Neural progenitor cell (in vitro differentiated cells): ENCODE measurements around the gene PARP8. TPM values are rescaled to one million over a fixed set of nuclear protein-coding genes. Genes with fewer than 3 reads are reported as not detected.
"Not testable (repeated sequence)": the region's sequence is repeated elsewhere in the genome, so short reads cannot be mapped to it uniquely, and the experiment has no call there.

ENCODE experiments used
- DNase-seq: peaks from one replicate; pipeline ENCODE4 v3.0.0-alpha.2; 2016; ENCODE audit warnings: low spot score
- H2AFZ ChIP-seq: fragments of 200-600 bp; sonication (generic); replicated peaks from 2 replicates; pipeline ENCODE4 v1.6.1; 2016; ENCODE audit warnings: antibody characterized with exemption
- H3F3A ChIP-seq: fragments of 200-600 bp; sonication (generic); 2 replicates; pipeline ENCODE4 v1.6.1; 2016; ENCODE audit warnings: antibody characterized with exemption, low read depth
- H3K27ac ChIP-seq: fragments of 200-600 bp; sonication (generic); 2 replicates; pipeline ENCODE4 v1.5.1; 2016; ENCODE audit warnings: mild to moderate bottlenecking
- H3K27me3 ChIP-seq: fragments of 200-600 bp; sonication (generic); 2 replicates; pipeline ENCODE4 v1.6.1; 2016; ENCODE audit warnings: mild to moderate bottlenecking, moderate library complexity
- H3K36me3 ChIP-seq: fragments of 200-600 bp; sonication (generic); 2 replicates; pipeline ENCODE4 v1.5.1; 2016
- H3K4me1 ChIP-seq: fragments of 200-600 bp; sonication (generic); 2 replicates; pipeline ENCODE4 v1.6.1; 2016; ENCODE audit warnings: mixed run types
- H3K4me2 ChIP-seq: fragments of 200-600 bp; sonication (generic); 2 replicates; pipeline ENCODE4 v1.6.1; 2016
- H3K4me3 ChIP-seq: fragments of 200-600 bp; sonication (generic); 2 replicates; pipeline ENCODE4 v1.5.1; 2016
- H3K79me2 ChIP-seq: fragments of 200-600 bp; sonication (generic); 2 replicates; pipeline ENCODE4 v1.6.1; 2016; ENCODE audit warnings: low read depth
- H3K9ac ChIP-seq: fragments of 200-600 bp; sonication (generic); 2 replicates; pipeline ENCODE4 v1.6.1; 2016
- H3K9me3 ChIP-seq: fragments of 200-600 bp; sonication (generic); 2 replicates; pipeline ENCODE4 v1.5.1; 2016; ENCODE audit warnings: low read depth
- H4K20me1 ChIP-seq: fragments of 200-600 bp; sonication (generic); 2 replicates; pipeline ENCODE4 v1.6.1; 2016; ENCODE audit warnings: low read depth
- H3K27ac Mint-ChIP-seq: 3 replicates; pipeline ENCODE4 v1.8.0; 2021; ENCODE audit warnings: mixed read lengths
- H3K27me3 Mint-ChIP-seq: 2 replicates; pipeline ENCODE4 v1.8.0; 2022; ENCODE audit warnings: low read depth, mild to moderate bottlenecking, inconsistent platforms, moderate library complexity, mixed read lengths; ENCODE audit not compliant: insufficient read depth
- H3K36me3 Mint-ChIP-seq: 3 replicates; pipeline ENCODE4 v1.8.0; 2021; ENCODE audit warnings: mixed read lengths
- H3K4me1 Mint-ChIP-seq: 3 replicates; pipeline ENCODE4 v1.8.0; 2021; ENCODE audit warnings: mixed read lengths
- H3K4me3 Mint-ChIP-seq: 3 replicates; pipeline ENCODE4 v1.8.0; 2021; ENCODE audit warnings: mild to moderate bottlenecking, moderate library complexity, mixed read lengths
- H3K9me3 Mint-ChIP-seq: 3 replicates; pipeline ENCODE4 v1.8.0; 2020; ENCODE audit warnings: mixed read lengths
- EZH2 ChIP-seq: fragments of 200-600 bp; sonication (generic); IDR thresholded peaks from 2 replicates; pipeline ENCODE4 v1.6.1; 2017; ENCODE audit warnings: antibody characterized with exemption, mild to moderate bottlenecking, moderate library complexity
- EZH2phosphoT487 ChIP-seq: fragments of 200-600 bp; sonication (generic); IDR thresholded peaks from 2 replicates; pipeline ENCODE4 v1.6.1; 2017; ENCODE audit warnings: antibody characterized with exemption
- total RNA-seq: library from RNA; depleted of rRNA; stranded (reverse); fragments of >200 nt; gene quantifications from 2 replicates; pipeline ENCODE4 v1.2.3, GENCODE V29; 2015; ENCODE audit warnings: low replicate concordance
- TF ChIP-seq, protein P1 (sequence below): fragments of 200-600 bp; sonication (generic); IDR thresholded peaks from 2 replicates; pipeline ENCODE4 v1.5.1; 2017; ENCODE audit warnings: antibody characterized with exemption, mild to moderate bottlenecking

Gene PARP8
- total RNA-seq, 1 donor from 2014 or later: 38.9 TPM

DNA sequence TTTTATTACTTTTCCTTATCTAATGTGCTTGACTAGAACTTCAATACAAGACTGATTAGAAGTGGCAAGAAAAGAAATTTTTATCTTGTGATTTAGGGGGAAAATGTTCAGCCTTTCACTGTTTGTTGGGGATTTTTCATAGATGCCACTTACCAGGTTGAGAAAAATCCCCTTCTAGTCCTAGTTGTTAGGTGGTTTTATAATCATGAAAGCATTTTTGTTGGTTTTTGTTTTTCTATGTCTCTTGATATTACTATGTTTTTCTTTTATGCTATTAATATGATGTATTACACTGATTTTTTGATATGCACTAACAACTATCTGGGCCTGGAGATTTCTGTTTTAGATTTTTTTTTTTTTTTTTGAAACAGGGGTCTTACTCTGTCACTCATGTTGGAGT lies 134.0 kb downstream of the PARP8 start:
- Histone ChIP-seq H3K27me3 (no peaks in the 10 kb centered on the region), H3K79me2 (no peaks in the 10 kb centered on the region), H3K4me1 (no peaks in the 10 kb centered on the region), H3F3A (no peaks in the 10 kb centered on the region), H2AFZ (no peak overlapping the region), H3K4me3 (no peak overlapping the region), H3K4me2 (no peak overlapping the region), H3K36me3 (peaks cover 11% of the 10 kb centered on the region), H3K27ac (no peak overlapping the region), H3K9me3 (no peaks in the 10 kb centered on the region), H4K20me1 (no peaks in the 10 kb centered on the region), H3K9ac (no peak overlapping the region)
- DNase-seq: no peak
- Mint-ChIP-seq H3K4me3 (no peak overlapping the region), H3K4me1 (no peaks in the 10 kb centered on the region), H3K9me3 (peaks cover 14% of the 10 kb centered on the region), H3K27me3 (no peaks in the 10 kb centered on the region), H3K27ac (no peak overlapping the region), H3K36me3 (peaks cover 34% of the 10 kb centered on the region)
- TF ChIP-seq EZH2phosphoT487 (no peak), EZH2 (no peak)
- TF ChIP-seq, protein P1, sequence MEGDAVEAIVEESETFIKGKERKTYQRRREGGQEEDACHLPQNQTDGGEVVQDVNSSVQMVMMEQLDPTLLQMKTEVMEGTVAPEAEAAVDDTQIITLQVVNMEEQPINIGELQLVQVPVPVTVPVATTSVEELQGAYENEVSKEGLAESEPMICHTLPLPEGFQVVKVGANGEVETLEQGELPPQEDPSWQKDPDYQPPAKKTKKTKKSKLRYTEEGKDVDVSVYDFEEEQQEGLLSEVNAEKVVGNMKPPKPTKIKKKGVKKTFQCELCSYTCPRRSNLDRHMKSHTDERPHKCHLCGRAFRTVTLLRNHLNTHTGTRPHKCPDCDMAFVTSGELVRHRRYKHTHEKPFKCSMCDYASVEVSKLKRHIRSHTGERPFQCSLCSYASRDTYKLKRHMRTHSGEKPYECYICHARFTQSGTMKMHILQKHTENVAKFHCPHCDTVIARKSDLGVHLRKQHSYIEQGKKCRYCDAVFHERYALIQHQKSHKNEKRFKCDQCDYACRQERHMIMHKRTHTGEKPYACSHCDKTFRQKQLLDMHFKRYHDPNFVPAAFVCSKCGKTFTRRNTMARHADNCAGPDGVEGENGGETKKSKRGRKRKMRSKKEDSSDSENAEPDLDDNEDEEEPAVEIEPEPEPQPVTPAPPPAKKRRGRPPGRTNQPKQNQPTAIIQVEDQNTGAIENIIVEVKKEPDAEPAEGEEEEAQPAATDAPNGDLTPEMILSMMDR: no peak

DNA sequence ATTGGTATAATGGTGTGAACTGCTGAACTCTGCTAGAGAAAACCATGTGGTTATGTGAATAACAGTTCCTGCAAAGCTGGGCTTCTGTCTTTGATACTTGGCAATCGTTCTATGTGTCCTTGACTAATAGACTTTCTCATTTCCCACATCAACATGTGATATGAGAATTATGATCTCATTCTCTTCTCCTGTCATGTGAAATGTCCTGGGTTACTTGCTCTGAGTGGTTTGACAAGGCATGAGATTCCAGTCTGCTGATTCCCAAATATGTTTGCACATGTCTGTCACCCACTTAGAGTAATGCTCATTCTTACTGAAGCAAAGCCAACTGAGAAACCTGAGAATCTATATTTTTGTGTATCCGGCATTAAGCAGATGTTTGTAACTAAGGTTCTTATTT lies 141.2 kb downstream of the PARP8 start:
- H3K79me2 ChIP-seq: no peaks in the 10 kb centered on the region
- H3K4me1 ChIP-seq: no peaks in the 10 kb centered on the region
- no peaks in the 10 kb centered on the region for H4K20me1 ChIP-seq
- no peaks in the 10 kb centered on the region for H3K9me3 ChIP-seq
- H3K4me1 Mint-ChIP-seq: no peaks in the 10 kb centered on the region
- no peaks in the 10 kb centered on the region for H3K27me3 ChIP-seq
- no peaks in the 10 kb centered on the region for H3F3A ChIP-seq
- no peak overlapping the region for H2AFZ ChIP-seq
- H3K36me3 ChIP-seq: peaks cover 8% of the 10 kb centered on the region
- H3K27me3 Mint-ChIP-seq: no peaks in the 10 kb centered on the region
- no peak overlapping the region for H3K27ac Mint-ChIP-seq
- no peak overlapping the region for H3K4me3 ChIP-seq
- H3K27ac ChIP-seq: no peak overlapping the region
- no peak overlapping the region for H3K4me2 ChIP-seq
- no peak for DNase-seq
- H3K9me3 Mint-ChIP-seq: peaks cover 18% of the 10 kb centered on the region
- H3K9ac ChIP-seq: no peak overlapping the region
- no peak overlapping the region for H3K4me3 Mint-ChIP-seq
- TF ChIP-seq EZH2: no peak
- TF ChIP-seq EZH2phosphoT487: no peak
- TF ChIP-seq, protein P1: no peak
- peaks cover 23% of the 10 kb centered on the region for H3K36me3 Mint-ChIP-seq

DNA sequence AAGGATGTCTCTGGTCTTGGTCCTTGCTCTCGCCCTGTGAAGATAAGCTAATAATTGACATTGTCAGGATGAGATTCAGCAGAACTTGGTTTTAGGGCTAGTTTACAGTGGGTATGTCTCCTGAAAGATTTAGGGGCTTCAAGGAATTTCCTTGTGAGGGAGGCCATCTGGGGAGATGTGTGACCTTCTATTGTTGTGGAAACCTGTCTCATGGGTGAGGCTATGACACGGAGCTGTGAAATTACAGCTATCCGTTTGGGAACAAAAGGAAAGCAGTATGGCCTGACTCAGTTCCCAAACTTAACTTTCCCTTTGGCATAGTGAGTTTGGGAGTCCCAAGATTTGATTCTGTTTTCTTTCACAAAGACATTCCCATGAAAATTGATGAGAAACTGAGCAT lies 142.0 kb downstream of the PARP8 start:
- peaks cover 3% of the 10 kb centered on the region for H3K36me3 ChIP-seq
- H3K9me3 ChIP-seq: no peaks in the 10 kb centered on the region
- Mint-ChIP-seq H3K27ac (no peak overlapping the region), H3K4me1 (no peaks in the 10 kb centered on the region), H3K27me3 (no peaks in the 10 kb centered on the region), H3K9me3 (peaks cover 11% of the 10 kb centered on the region), H3K4me3 (no peak overlapping the region), H3K36me3 (peaks cover 16% of the 10 kb centered on the region)
- H4K20me1 ChIP-seq: no peaks in the 10 kb centered on the region
- H3K79me2 ChIP-seq: no peaks in the 10 kb centered on the region
- H2AFZ ChIP-seq: no peak overlapping the region
- no peak overlapping the region for H3K27ac ChIP-seq
- no peak overlapping the region for H3K4me2 ChIP-seq
- no peaks in the 10 kb centered on the region for H3F3A ChIP-seq
- no peak overlapping the region for H3K9ac ChIP-seq
- no peak overlapping the region for H3K4me3 ChIP-seq
- no peak for DNase-seq
- TF ChIP-seq EZH2phosphoT487 (no peak), EZH2 (no peak)
- TF ChIP-seq, protein P1: no peak
- no peaks in the 10 kb centered on the region for H3K4me1 ChIP-seq
- no peaks in the 10 kb centered on the region for H3K27me3 ChIP-seq

DNA sequence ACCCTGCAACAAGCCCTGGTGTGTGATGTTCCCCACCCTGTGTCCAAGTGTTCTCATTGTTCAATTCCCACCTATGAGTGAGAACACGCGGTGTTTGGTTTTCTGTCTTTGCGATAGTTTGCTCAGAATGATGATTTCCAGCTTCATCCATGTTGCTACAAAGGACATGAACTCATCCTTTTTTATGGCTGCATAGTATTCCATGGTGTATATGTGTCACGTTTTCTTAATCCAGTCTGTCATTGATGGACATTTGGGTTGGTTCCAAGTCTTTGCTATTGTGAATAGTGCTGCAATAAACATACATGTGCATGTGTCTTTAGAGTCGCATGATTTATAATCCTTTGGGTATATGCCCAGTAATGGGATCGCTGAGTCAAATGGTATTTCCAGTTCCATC lies 145.3 kb downstream of the PARP8 start:
- not testable (repeated sequence) for H3F3A ChIP-seq, H3K4me1 ChIP-seq, H4K20me1 ChIP-seq, H3K27me3 Mint-ChIP-seq, H3K9me3 ChIP-seq, DNase-seq, H2AFZ ChIP-seq, H3K9me3 Mint-ChIP-seq, H3K27me3 ChIP-seq, H3K79me2 ChIP-seq, H3K27ac Mint-ChIP-seq, H3K4me3 Mint-ChIP-seq, H3K4me1 Mint-ChIP-seq, H3K9ac ChIP-seq, H3K4me2 ChIP-seq, H3K4me3 ChIP-seq, H3K27ac ChIP-seq
- peaks cover 13% of the 10 kb centered on the region for H3K36me3 Mint-ChIP-seq
- H3K36me3 ChIP-seq: peaks cover 12% of the 10 kb centered on the region
